GM19452 (cell line): ENCODE measurements around the gene KRT74.
"Not testable (repeated sequence)": the region's sequence is repeated elsewhere in the genome, so short reads cannot be mapped to it uniquely, and the experiment has no call there.

ENCODE experiments used
- ATAC-seq: cut with Tn5 transposase; IDR thresholded peaks from one replicate; pipeline ENCODE4 v1.9.1; 2021; ENCODE audit not compliant: unreplicated experiment

The KRT74 gene

GRCh38 chr12:52603314-52603713, 29.7 kb upstream of the KRT74 start:
- ATAC-seq = no peak

GRCh38 chr12:52602552-52602951, 28.9 kb upstream of the KRT74 start:
- no peak for ATAC-seq

DNA sequence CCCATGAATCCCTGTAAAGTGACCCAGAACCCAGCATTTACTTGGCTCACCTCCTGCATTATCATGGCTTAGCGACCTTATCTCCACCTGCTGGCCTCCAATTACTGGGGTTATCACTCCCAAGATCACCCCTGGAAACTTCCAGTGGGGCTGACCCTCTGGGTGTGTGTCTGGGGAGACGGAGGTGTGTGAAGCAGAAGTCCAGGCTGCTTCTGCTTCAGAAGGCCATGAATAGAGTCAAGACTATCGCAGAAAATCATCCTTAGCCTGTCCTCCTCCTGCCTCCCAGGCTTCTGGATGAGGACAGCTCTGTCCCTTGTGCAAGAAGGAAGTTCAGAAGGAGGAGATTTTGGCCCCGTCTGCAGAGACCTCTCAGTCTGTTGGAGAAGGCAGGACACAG, 28.0 kb upstream of the KRT74 start:
- no peak for ATAC-seq

GRCh38 chr12:52600941-52601481, 27.4 kb upstream of the KRT74 start, which contains the start of gene KRT72:
KRT72 (minus strand) TSS chr12:52601463; CDS start chr12:52601452, 11 bp downstream.
- no peak for ATAC-seq

- no peak for ATAC-seq
Observed at GRCh38 chr12:52600475-52600874, 26.8 kb upstream of the KRT74 start.

- ATAC-seq = no peak
Observed at GRCh38 chr12:52600071-52600470, 26.4 kb upstream of the KRT74 start.

DNA sequence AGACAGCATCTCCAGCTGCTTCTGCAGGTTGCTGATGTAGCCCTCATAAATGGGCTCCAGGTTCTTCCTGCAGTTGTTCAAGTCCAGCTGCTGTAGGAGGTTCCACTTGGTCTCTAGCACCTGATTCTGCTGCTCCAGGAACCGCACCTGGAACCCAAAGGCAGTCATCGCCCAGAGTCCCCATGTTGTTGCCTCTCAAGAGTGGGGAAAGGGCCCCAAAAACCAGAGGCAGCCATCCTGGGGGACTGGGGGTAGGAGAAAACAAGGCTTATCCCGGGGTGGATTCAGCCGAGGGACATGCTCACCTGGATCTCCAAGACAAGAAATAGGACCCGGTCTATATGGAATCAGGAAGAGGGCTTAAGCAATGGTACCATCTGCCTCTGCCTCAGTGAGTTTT, 25.3 kb upstream of the KRT74 start:
- no peak for ATAC-seq

GRCh38 chr12:52594237-52594636, 20.6 kb upstream of the KRT74 start:
- ATAC-seq = not testable (repeated sequence)

DNA sequence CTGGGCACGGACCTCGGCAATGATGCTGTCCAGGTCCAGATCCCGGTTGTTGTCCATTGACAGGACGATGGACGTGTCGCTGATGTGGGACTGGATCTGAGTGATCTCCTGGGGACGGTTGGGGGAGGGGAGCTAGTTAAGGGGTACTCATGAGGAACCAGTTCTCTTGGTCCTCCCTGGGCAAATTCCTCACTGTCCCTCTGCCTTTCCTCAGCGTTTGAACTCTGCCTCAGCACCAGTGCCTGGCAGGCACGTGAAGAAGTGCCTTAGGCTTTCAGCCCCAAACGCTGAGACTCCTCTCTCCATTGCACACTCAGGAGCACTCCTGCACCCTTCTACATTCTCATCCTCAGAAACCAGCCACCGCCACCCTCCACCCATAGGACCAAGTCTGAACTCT, 17.9 kb upstream of the KRT74 start:
- ATAC-seq = no peak

GRCh38 chr12:52590021-52590420, 16.4 kb upstream of the KRT74 start:
- ATAC-seq = no peak

GRCh38 chr12:52587563-52587962, 13.9 kb upstream of the KRT74 start:
- ATAC-seq = no peak

- no peak for ATAC-seq
Observed at GRCh38 chr12:52585946-52586345, 12.3 kb upstream of the KRT74 start.

DNA sequence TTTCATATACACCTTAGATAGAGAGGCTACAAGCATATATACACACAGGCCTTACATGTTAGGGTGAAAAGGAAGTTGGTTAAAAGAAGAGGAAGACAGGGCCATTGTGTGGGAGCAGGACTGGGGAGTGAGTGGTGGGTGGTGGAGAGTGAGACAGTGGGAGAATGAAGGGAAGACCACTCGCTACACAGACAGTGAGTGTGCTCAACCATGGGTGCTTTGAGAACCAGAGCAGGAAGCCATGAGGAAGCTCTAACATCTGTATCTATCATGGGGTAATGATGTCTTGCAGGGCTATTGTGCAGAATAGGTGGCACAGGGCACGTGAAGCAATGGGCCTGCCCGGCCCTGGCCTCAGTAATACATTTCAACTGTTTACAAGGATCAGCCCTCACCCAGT, 11.4 kb upstream of the KRT74 start:
- ATAC-seq = no peak

DNA sequence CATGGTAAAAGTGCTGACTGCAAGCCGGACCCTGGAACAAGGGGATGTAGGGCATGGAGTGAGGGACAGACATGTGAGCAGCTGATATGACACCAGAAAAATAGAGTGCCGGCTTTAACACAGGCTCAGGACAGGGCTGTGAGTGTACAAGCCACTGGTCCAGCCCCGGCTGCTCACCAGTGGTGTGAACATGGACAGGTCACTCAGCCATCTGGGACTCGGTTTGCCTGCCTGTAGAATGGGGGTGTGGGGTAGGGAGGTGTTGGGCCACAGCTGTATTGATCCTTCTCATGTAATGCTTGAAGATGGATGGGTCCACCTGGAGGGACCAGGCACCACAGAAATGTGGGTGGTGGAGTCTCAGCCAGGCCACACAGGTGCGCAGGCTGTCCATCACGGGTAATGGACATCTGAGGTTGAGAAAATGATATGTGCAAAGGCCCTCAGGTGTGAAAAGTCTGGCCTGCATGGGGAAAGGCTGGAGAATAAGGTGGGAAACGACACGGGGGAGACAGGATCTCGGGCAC, 10.6 kb upstream of the KRT74 start:
- no peak for ATAC-seq

- no peak for ATAC-seq
Observed at GRCh38 chr12:52582971-52583456, 9.4 kb upstream of the KRT74 start.

- no peak for ATAC-seq
Observed at GRCh38 chr12:52582486-52582885, 8.8 kb upstream of the KRT74 start.

GRCh38 chr12:52581481-52581880, 7.8 kb upstream of the KRT74 start:
- ATAC-seq = no peak

- ATAC-seq = no peak
Observed at GRCh38 chr12:52581066-52581465, 7.4 kb upstream of the KRT74 start.

- no peak for ATAC-seq
Observed at GRCh38 chr12:52580496-52580895, 6.9 kb upstream of the KRT74 start.

DNA sequence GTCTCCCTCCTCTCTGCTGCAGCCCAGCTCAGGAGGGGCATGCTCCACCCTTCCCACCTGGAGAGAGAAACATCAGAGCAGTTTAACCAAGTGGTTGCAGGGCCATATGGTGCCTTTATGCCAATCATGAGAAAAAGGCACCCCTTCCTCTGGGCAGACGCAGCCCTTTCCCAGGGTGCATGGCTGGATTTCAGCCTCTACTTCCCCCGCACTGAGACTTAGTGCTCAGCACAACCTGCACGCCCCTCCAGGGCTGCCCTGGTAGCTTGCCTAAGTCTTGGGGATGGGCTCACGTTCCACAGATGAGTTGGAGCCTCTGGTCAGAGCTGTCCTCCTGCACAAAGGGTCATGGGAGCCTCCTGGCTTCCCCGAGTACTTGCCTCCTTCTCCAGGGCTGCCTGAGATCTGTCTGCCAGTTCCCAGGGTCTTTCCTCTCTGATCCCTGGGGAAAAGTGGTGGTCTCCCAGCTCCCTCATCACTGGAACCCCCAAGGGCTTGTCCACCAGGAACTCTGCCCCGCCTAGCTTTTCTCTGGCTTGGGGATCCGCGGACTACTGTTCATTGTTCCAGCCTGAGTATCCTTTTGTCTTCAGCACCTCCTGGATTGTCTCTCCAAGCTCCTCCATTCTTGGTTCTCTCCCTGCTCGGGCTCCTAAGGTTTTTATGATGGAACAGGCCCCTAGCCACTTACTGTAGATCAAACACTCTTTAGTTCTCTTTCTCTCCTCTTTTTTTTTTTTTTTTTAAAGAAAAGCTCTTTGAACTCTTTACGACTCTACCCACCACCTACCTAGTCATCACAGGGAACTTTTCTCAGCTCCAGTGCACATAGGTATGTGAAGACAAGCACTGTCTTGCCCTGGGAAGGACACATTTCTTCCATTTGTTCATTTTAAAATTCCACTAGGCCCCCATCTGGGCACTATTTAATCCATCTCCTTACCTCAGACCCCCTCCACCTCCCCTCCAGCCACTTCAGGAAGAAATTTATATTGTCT, 6.1 kb upstream of the KRT74 start:
- ATAC-seq = no peak

GRCh38 chr12:52578469-52578868, 4.8 kb upstream of the KRT74 start:
- no peak for ATAC-seq

DNA sequence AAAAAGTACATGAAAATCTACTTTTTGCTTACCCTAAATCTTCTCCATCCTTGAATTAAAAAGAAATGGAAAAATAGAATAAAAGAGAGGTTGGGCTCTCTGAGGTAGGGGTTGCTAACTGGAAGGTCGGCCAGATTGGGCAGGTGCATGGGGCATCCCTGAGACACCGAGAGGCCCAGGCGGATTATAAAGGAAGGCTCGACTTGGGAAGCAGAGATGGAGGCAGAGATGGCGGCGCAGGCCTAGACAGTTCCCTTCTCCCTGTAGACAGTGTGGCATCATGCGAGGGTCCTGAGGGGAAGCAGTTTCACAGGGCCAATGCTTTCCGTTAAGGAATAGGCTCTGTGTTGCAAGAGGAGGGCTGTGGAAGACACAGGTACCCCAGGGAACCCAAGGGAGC, 3.7 kb upstream of the KRT74 start:
- ATAC-seq = no peak
